IPS-18a (cell line): ENCODE measurements around the gene KCNH6.

Experiments used
- H3K27ac ChIP-seq: one replicate; pipeline ENCODE4 v1.5.1; 2013; ENCODE audit warnings: low read length
- H3K27me3 ChIP-seq: one replicate; pipeline ENCODE4 v1.6.1; 2013; ENCODE audit warnings: mild to moderate bottlenecking, low read length; ENCODE audit not compliant: control insufficient read depth, insufficient read depth
- H3K36me3 ChIP-seq: one replicate; pipeline ENCODE4 v1.6.1; 2013; ENCODE audit warnings: low read depth, low read length; ENCODE audit not compliant: control insufficient read depth
- H3K4me1 ChIP-seq: one replicate; pipeline ENCODE4 v1.6.1; 2013; ENCODE audit warnings: low read depth, low read length; ENCODE audit not compliant: control insufficient read depth
- H3K4me3 ChIP-seq: one replicate; pipeline ENCODE4 v1.5.1; 2013; ENCODE audit warnings: low read length
- H3K9ac ChIP-seq: one replicate; pipeline ENCODE4 v1.6.1; 2013; ENCODE audit warnings: mild to moderate bottlenecking, low read length, moderate library complexity
- H3K9me3 ChIP-seq: one replicate; pipeline ENCODE4 v1.6.1; 2013; ENCODE audit warnings: low read depth, low read length; ENCODE audit not compliant: control insufficient read depth

The KCNH6 gene

GRCh38 chr17:63523253-63523855, at the start of gene KCNH6:
TSS of gene KCNH6 (plus strand) at chr17:63523358. CDS start at chr17:63523414, 56 bp downstream.
- H3K9ac ChIP-seq: no peak within 1 kb of the TSS
- H3K4me3 ChIP-seq: peak within 1 kb of the TSS; percentile 69
- H3K27ac ChIP-seq: no peak within 1 kb of the TSS
- no peaks in the 10 kb centered on the region for H3K4me1 ChIP-seq
- peaks cover 7% of the 10 kb centered on the region for H3K27me3 ChIP-seq
- H3K36me3 ChIP-seq: no peaks in the 10 kb centered on the region
- H3K9me3 ChIP-seq: no peaks in the 10 kb centered on the region

GRCh38 chr17:63474174-63474573, 49.0 kb upstream of the KCNH6 start:
- Histone ChIP-seq H3K4me3 (no peak overlapping the region), H3K36me3 (no peaks in the 10 kb centered on the region), H3K27me3 (peaks cover 29% of the 10 kb centered on the region), H3K9ac (no peak overlapping the region), H3K27ac (no peak overlapping the region), H3K9me3 (no peaks in the 10 kb centered on the region), H3K4me1 (peaks cover 8% of the 10 kb centered on the region)

DNA sequence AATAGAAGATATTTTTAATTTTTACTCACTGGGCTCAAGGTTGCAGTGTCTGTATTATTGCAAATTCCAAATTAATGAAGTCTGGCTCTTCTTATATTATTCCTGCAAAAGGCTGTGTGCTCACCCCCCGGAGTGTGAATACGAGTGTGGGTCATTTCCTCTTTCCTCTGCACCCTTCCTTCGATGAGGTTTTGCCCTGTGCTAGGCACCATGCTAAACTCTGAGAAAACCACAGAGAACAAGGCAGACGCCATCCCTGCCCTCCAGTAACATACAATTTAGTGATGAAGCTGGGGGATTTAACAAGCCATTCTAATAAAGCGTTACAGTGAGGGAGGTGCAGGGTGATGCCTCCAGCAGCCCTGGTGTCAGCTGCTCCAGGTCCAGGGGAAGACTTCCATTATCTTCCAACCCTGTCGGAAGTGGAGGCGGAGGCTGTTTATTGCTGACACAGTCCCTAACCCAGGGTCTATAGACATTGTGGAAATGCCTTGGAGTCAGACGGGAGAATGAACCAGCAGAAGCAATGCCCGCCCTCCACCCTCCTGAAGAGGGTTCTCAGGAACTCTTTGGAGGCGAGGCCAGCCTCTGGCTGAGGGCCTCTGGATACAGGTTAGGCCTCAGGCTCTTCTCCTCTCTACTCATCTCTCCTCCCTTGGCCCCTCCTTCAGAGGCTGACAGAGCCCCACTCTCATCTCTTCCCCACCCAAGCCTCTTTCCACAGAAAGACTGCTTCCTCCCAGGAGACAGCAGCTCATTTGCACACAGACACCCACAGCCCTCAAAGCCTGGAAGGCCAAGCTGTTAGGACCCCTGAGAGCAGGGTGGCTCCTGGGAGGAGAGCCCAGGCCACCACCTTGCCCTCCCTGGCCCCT, 48.3 kb upstream of the KCNH6 start:
- Histone ChIP-seq H3K27me3 (peaks cover 29% of the 10 kb centered on the region), H3K36me3 (no peaks in the 10 kb centered on the region), H3K4me3 (no peak overlapping the region), H3K9ac (no peak overlapping the region), H3K9me3 (no peaks in the 10 kb centered on the region), H3K4me1 (peaks cover 8% of the 10 kb centered on the region), H3K27ac (no peak overlapping the region)

GRCh38 chr17:63475491-63476412, 47.4 kb upstream of the KCNH6 start:
- H3K36me3 ChIP-seq: no peaks in the 10 kb centered on the region
- H3K27me3 ChIP-seq: peaks cover 29% of the 10 kb centered on the region
- H3K4me3 ChIP-seq: peak overlapping the region; percentile 57
- H3K27ac ChIP-seq: no peak overlapping the region
- H3K9me3 ChIP-seq: no peaks in the 10 kb centered on the region
- H3K4me1 ChIP-seq: peaks cover 8% of the 10 kb centered on the region
- H3K9ac ChIP-seq: no peak overlapping the region

GRCh38 chr17:63476459-63476853, 46.7 kb upstream of the KCNH6 start:
- no peak overlapping the region for H3K9ac ChIP-seq

DNA sequence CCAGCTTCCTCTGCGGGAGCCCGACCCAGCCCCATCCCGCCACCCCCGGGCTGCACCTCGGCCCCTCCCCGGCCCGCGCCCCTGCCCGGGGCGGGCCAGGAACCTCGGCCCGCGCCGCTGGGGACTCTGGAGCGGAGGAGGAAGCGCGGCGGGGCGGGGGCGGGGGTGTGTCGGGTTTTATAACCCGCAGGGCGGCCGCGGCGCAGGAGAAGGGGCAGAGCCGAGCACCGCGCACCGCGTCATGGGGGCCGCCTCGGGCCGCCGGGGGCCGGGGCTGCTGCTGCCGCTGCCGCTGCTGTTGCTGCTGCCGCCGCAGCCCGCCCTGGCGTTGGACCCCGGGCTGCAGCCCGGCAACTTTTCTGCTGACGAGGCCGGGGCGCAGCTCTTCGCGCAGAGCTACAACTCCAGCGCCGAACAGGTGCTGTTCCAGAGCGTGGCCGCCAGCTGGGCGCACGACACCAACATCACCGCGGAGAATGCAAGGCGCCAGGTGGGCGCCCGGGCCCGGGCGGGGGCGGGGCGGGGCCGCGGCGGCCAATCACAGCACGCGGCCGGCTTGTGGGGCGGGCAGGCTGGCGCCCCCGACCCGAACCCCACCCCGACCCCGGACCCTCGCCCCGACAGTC, 46.2 kb upstream of the KCNH6 start, which contains the start of gene ACE:
Gene ACE, plus strand, starts transcription at position 208 of the 626 bp plus-strand sequence. Its CDS starts 34 bp downstream, at position 242.
- Histone ChIP-seq H3K9ac (no peak within 1 kb of the TSS), H3K4me3 (peak within 1 kb of the TSS; percentile 57), H3K36me3 (no peaks in the 10 kb centered on the region)

More at GRCh38 chr17:63476459-63476853, 46.7 kb upstream of the KCNH6 start:
- peak overlapping the region; percentile 57 for H3K4me3 ChIP-seq
- peaks cover 29% of the 10 kb centered on the region for H3K27me3 ChIP-seq
- no peaks in the 10 kb centered on the region for H3K9me3 ChIP-seq
- H3K4me1 ChIP-seq: peaks cover 8% of the 10 kb centered on the region
- no peaks in the 10 kb centered on the region for H3K36me3 ChIP-seq
- H3K27ac ChIP-seq: no peak overlapping the region

GRCh38 chr17:63477480-63478440, 45.4 kb upstream of the KCNH6 start:
- no peak overlapping the region for H3K27ac ChIP-seq
- H3K27me3 ChIP-seq: peaks cover 29% of the 10 kb centered on the region
- no peaks in the 10 kb centered on the region for H3K9me3 ChIP-seq
- H3K4me3 ChIP-seq: peak overlapping the region; percentile 57
- H3K4me1 ChIP-seq: peaks cover 8% of the 10 kb centered on the region
- no peaks in the 10 kb centered on the region for H3K36me3 ChIP-seq
- no peak overlapping the region for H3K9ac ChIP-seq

More for the DNA sequence above, 46.2 kb upstream of the KCNH6 start, which contains the start of gene ACE:
- Histone ChIP-seq H3K27ac (no peak within 1 kb of the TSS), H3K27me3 (peaks cover 29% of the 10 kb centered on the region), H3K4me1 (peaks cover 8% of the 10 kb centered on the region), H3K9me3 (no peaks in the 10 kb centered on the region)

DNA sequence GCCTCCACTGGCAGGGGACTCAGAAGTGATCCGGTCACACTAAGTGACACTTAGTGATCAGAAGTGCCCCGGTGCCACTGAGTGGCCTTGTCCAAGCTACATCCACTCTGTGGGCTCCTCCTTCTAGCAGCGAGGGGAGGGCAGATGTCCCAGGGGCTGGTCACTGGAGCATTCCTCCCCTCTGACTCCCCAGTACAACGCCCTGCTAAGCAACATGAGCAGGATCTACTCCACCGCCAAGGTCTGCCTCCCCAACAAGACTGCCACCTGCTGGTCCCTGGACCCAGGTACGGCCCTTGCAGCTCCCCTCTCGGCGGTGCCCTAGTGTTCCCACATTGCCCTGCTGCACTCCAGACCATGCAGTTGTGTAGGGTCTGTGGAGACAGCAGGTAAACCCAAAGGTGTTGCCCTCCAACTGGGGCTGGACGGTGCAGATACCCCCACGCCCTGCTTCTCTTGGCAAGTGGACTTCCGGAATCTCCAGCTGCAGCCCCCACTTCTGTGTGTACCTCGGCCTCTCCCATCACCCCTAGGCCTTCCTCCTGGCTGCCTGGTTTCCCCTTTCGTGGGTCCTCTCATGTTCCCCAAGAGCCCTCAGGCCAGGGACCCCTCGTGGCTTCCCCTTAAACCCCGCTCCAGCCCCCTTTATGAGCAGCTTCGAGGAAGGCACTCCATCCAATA, 44.2 kb upstream of the KCNH6 start:
- Histone ChIP-seq H3K36me3 (no peaks in the 10 kb centered on the region), H3K9me3 (no peaks in the 10 kb centered on the region), H3K4me1 (peaks cover 8% of the 10 kb centered on the region), H3K9ac (no peak overlapping the region), H3K27ac (no peak overlapping the region), H3K4me3 (no peak overlapping the region), H3K27me3 (peaks cover 29% of the 10 kb centered on the region)

DNA sequence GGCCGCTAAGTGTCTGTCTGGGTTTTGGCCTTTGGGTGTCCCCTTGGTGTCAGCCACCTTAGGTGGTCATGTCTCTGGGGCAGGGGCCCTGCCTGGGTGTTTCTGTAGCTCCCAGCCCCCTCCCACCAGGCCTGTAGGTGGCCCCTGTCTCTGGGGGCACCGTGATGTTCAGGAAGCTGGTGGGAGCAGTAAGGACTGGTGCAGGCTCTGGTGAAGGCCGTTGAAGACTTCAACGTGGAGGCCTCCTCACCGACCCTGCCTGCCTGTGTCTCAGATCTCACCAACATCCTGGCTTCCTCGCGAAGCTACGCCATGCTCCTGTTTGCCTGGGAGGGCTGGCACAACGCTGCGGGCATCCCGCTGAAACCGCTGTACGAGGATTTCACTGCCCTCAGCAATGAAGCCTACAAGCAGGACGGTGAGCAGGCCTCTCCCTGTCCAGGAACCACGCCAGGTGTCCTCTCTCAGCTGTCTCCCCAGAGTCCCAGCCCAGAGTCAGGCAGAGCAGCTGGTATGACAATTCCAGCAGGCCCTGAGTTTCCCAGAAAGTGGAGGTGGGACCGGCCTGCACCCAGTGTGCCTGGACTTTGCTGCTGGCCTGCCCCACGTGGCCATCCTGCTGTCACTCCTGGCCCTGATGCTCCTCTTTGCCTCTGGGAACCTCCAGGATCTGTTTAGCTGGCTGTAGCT, 43.5 kb upstream of the KCNH6 start:
- peaks cover 8% of the 10 kb centered on the region for H3K4me1 ChIP-seq

More for the DNA sequence above, 43.5 kb upstream of the KCNH6 start:
- Histone ChIP-seq H3K9me3 (no peaks in the 10 kb centered on the region), H3K9ac (no peak overlapping the region), H3K27me3 (peaks cover 29% of the 10 kb centered on the region), H3K4me3 (no peak overlapping the region), H3K27ac (no peak overlapping the region), H3K36me3 (no peaks in the 10 kb centered on the region)
